ENCODE measurements around the gene FUCA1.
"Not testable (repeated sequence)": the region's sequence is repeated elsewhere in the genome, so short reads cannot be mapped to it uniquely, and the experiment has no call there.

FUCA1 gene

GRCh38 chr1:23802809-23803342 lies 65.2 kb downstream of the FUCA1 start:
- FAIRE-seq: not testable (repeated sequence)

GRCh38 chr1:23801876-23802275 lies 66.2 kb downstream of the FUCA1 start:
- DNase-seq (ENCODE audit: low spot score) (no peak), FAIRE-seq (no peak)

More at GRCh38 chr1:23802809-23803342, 65.2 kb downstream of the FUCA1 start:
- not testable (repeated sequence) for DNase-seq (ENCODE audit: low spot score)

- no peak for DNase-seq (ENCODE audit: low spot score)
- no peak for FAIRE-seq
Observed at GRCh38 chr1:23801338-23801748, 66.7 kb downstream of the FUCA1 start.

- peak; percentile 90 for DNase-seq (ENCODE audit: low spot score)
Observed at GRCh38 chr1:23800400-23801337, 67.4 kb downstream of the FUCA1 start, which contains the start of gene GALE. Gene GALE (minus strand): TSS chr1:23800754. CDS start chr1:23799007, 1,747 bp downstream.

GRCh38 chr1:23799570-23800399 lies 68.3 kb downstream of the FUCA1 start:
- FAIRE-seq (peak; percentile 90), DNase-seq (ENCODE audit: low spot score) (peak; percentile 96)

More at GRCh38 chr1:23800400-23801337, 67.4 kb downstream of the FUCA1 start, which contains the start of gene GALE:
- peak; percentile 17 for FAIRE-seq

- FAIRE-seq: no peak
- DNase-seq (ENCODE audit: low spot score): no peak
Observed at GRCh38 chr1:23799255-23799569, 68.9 kb downstream of the FUCA1 start.

GRCh38 chr1:23798662-23799142 lies 69.4 kb downstream of the FUCA1 start:
- no peak for FAIRE-seq
- no peak for DNase-seq (ENCODE audit: low spot score)

- DNase-seq (ENCODE audit: low spot score): no peak
- no peak for FAIRE-seq
Observed at GRCh38 chr1:23797478-23798448, 70.3 kb downstream of the FUCA1 start.

- no peak for FAIRE-seq
- DNase-seq (ENCODE audit: low spot score): no peak
Observed at GRCh38 chr1:23796466-23797271, 71.4 kb downstream of the FUCA1 start.

GRCh38 chr1:23795676-23796465 lies 72.2 kb downstream of the FUCA1 start:
- DNase-seq (ENCODE audit: low spot score): no peak
- FAIRE-seq: no peak
